ENCODE results near the gene HAPLN2. TPM values are rescaled to one million over a fixed set of nuclear protein-coding genes. Genes with fewer than 3 reads are reported as not detected.
A peak's percentile ranks its signal among the peaks of the same experiment; 100 is the strongest.

The HAPLN2 gene
- total and polyA plus RNA-seq, 8 donors: 0.33 to 0.37 TPM; not detected in 6

GRCh38 chr1:156632355-156632754 lies 13.1 kb downstream of the HAPLN2 start:
- Histone ChIP-seq H3K27me3 (peaks cover 0 to 97% (median 33%) of the 10 kb centered on the region in 3 donors), H3K4me1 (no peaks in the 10 kb centered on the region), H3K27ac (no peak overlapping the region), H3K9me3 (no peaks in the 10 kb centered on the region), H3K36me3 (no peaks in the 10 kb centered on the region), H3K4me3 (no peak overlapping the region)
- intact Hi-C loops (cut with DNase I; ENCODE audit: low total_unique reads): no loop called here
- DNase-seq: no peak
- WGBS, 5 donors: 54 to 67% (median 62%) methylated on average over 3 of the region's 3 CpGs
- TF ChIP-seq CTCF (IDR thresholded peaks at IDR 0.05) (no peak), POLR2AphosphoS5 (IDR thresholded peaks at IDR 0.05) (no peak), POLR2A (IDR thresholded peaks at IDR 0.05) (no peak), EP300 (IDR thresholded peaks at IDR 0.05) (no peak)

- Histone ChIP-seq H3K4me1 (peaks cover 12 to 20% (median 16%) of the 10 kb centered on the region in 4 donors), H3K4me3 (no peak overlapping the region), H3K36me3 (no peaks in the 10 kb centered on the region), H3K27ac (no peak overlapping the region), H3K9me3 (no peaks in the 10 kb centered on the region), H3K27me3 (peaks cover 13 to 99% (median 62%) of the 10 kb centered on the region in 3 donors)
- no peak for TF ChIP-seq POLR2A (IDR thresholded peaks at IDR 0.05)
- TF ChIP-seq CTCF (IDR thresholded peaks at IDR 0.05): no peak
- WGBS, 5 donors: 51 to 68% (median 60%) methylated on average over 6 to 8 of the region's 8 CpGs
- intact Hi-C loops (cut with DNase I; ENCODE audit: low total_unique reads): no loop called here
- peak in 1 of 2 donors; percentile 48 for DNase-seq
Measured at GRCh38 chr1:156638189-156638985, 19.2 kb downstream of the HAPLN2 start.

GRCh38 chr1:156639601-156640101 lies 20.4 kb downstream of the HAPLN2 start:
- DNase-seq: no peak
- intact Hi-C loops (cut with DNase I; ENCODE audit: low total_unique reads): no loop called here
- WGBS, 5 donors: 51 to 64% (median 56%) methylated on average over 6 of the region's 6 CpGs
- no peak for TF ChIP-seq POLR2A (IDR thresholded peaks at IDR 0.05)
- no peak for TF ChIP-seq POLR2AphosphoS5 (IDR thresholded peaks at IDR 0.05)
- no peak for TF ChIP-seq CTCF (IDR thresholded peaks at IDR 0.05)
- no peak for TF ChIP-seq EP300 (IDR thresholded peaks at IDR 0.05)
- H3K36me3 ChIP-seq: no peaks in the 10 kb centered on the region
- H3K27ac ChIP-seq: no peak overlapping the region
- H3K4me3 ChIP-seq: no peak overlapping the region
- H3K9me3 ChIP-seq: no peaks in the 10 kb centered on the region
- peaks cover 12 to 20% (median 16%) of the 10 kb centered on the region in 4 donors for H3K4me1 ChIP-seq
- peaks cover 13 to 99% (median 73%) of the 10 kb centered on the region in 3 donors for H3K27me3 ChIP-seq

GRCh38 chr1:156640842-156641706 lies 21.9 kb downstream of the HAPLN2 start:
- no peak for DNase-seq
- 28 to 46% (median 39%) methylated on average over 6 of the region's 6 CpGs for WGBS, 5 donors
- intact Hi-C loops (cut with DNase I; ENCODE audit: low total_unique reads): no loop called here
- no peaks in the 10 kb centered on the region for H3K36me3 ChIP-seq
- H3K27me3 ChIP-seq: peaks cover 13 to 99% (median 80%) of the 10 kb centered on the region in 3 donors
- TF ChIP-seq EP300 (IDR thresholded peaks at IDR 0.05): no peak
- no peak for TF ChIP-seq POLR2AphosphoS5 (IDR thresholded peaks at IDR 0.05)
- no peak for TF ChIP-seq POLR2A (IDR thresholded peaks at IDR 0.05)
- TF ChIP-seq CTCF (IDR thresholded peaks at IDR 0.05): no peak
- no peak overlapping the region for H3K27ac ChIP-seq
- peaks cover 12 to 20% (median 16%) of the 10 kb centered on the region in 4 donors for H3K4me1 ChIP-seq
- peak overlapping the region; percentile 34 to 47 (median 40) for H3K4me3 ChIP-seq
- no peaks in the 10 kb centered on the region for H3K9me3 ChIP-seq

Measured in stomach (tissue), 9 donors.